Mucosa of rectum (tissue), 2 donors: ENCODE results near the gene NLRP7.

Experiments
- H3K27ac ChIP-seq, 2 donors: one replicate each; pipeline ENCODE4 v1.7.0; 2013; ENCODE audit warnings: inconsistent platforms in 2 of 2, low read depth in 2 of 2, low read length in 2 of 2
- H3K27me3 ChIP-seq, 2 donors: one replicate each; pipeline ENCODE4 v1.7.0; 2013; ENCODE audit warnings: low read length in 2 of 2; ENCODE audit not compliant: control insufficient read depth in 2 of 2, insufficient read depth in 2 of 2
- H3K36me3 ChIP-seq, 2 donors: one replicate each; pipeline ENCODE4 v1.7.0; 2013; ENCODE audit warnings: low read length in 2 of 2; ENCODE audit not compliant: control insufficient read depth in 2 of 2, insufficient read depth in 2 of 2
- H3K4me1 ChIP-seq, 2 donors: one replicate each; pipeline ENCODE4 v1.7.0; 2013; ENCODE audit warnings: low read length in 2 of 2, mild to moderate bottlenecking in 1 of 2; ENCODE audit not compliant: control insufficient read depth in 2 of 2, insufficient read depth in 2 of 2
- H3K4me3 ChIP-seq, 2 donors: one replicate each; pipeline ENCODE4 v1.7.0; 2013; ENCODE audit warnings: low read length in 2 of 2
- H3K9ac ChIP-seq, 2 donors: one replicate each; pipeline ENCODE4 v1.7.0; 2013; ENCODE audit warnings: low read length in 2 of 2, low read depth in 1 of 2, mild to moderate bottlenecking in 1 of 2
- H3K9me3 ChIP-seq, 2 donors: one replicate each; pipeline ENCODE4 v1.7.0; 2013; ENCODE audit warnings: low read length in 2 of 2; ENCODE audit not compliant: control insufficient read depth in 2 of 2
- donor health status: healthy.
- donor health status: Normal muscosa, but diverticular disease.

The NLRP7 gene

GRCh38 chr19:54882758-54883157 is 64.6 kb downstream of the NLRP7 start:
- Histone ChIP-seq H3K27ac (no peak overlapping the region), H3K4me1 (no peaks in the 10 kb centered on the region), H3K9me3 (no peaks in the 10 kb centered on the region), H3K9ac (no peak overlapping the region), H3K27me3 (no peaks in the 10 kb centered on the region), H3K36me3 (no peaks in the 10 kb centered on the region), H3K4me3 (no peak overlapping the region)

GRCh38 chr19:54881884-54882283 is 65.4 kb downstream of the NLRP7 start:
- no peaks in the 10 kb centered on the region for H3K36me3 ChIP-seq
- no peaks in the 10 kb centered on the region for H3K9me3 ChIP-seq
- no peak overlapping the region for H3K27ac ChIP-seq
- H3K9ac ChIP-seq: no peak overlapping the region
- H3K4me1 ChIP-seq: no peaks in the 10 kb centered on the region
- no peak overlapping the region for H3K4me3 ChIP-seq
- no peaks in the 10 kb centered on the region for H3K27me3 ChIP-seq

GRCh38 chr19:54877471-54877870 is 69.9 kb downstream of the NLRP7 start:
- H3K9me3 ChIP-seq: no peaks in the 10 kb centered on the region
- H3K4me1 ChIP-seq: no peaks in the 10 kb centered on the region
- H3K27ac ChIP-seq: no peak overlapping the region
- no peaks in the 10 kb centered on the region for H3K36me3 ChIP-seq
- no peak overlapping the region for H3K4me3 ChIP-seq
- no peak overlapping the region for H3K9ac ChIP-seq
- no peaks in the 10 kb centered on the region for H3K27me3 ChIP-seq

- Histone ChIP-seq H3K36me3 (no peaks in the 10 kb centered on the region), H3K27ac (no peak overlapping the region)
These were observed 71.8 kb downstream of the NLRP7 start for GRCh38 chr19:54875506-54875905.

GRCh38 chr19:54873990-54874389 is 73.3 kb downstream of the NLRP7 start, which contains the start of gene FCAR:
TSS of gene FCAR (plus strand) at chr19:54874235. CDS start at chr19:54874290, 55 bp downstream.
- H3K27me3 ChIP-seq: no peaks in the 10 kb centered on the region
- H3K4me3 ChIP-seq: no peak within 1 kb of the TSS
- no peaks in the 10 kb centered on the region for H3K9me3 ChIP-seq
- H3K9ac ChIP-seq: no peak within 1 kb of the TSS
- H3K27ac ChIP-seq: no peak within 1 kb of the TSS
- no peaks in the 10 kb centered on the region for H3K36me3 ChIP-seq
- H3K4me1 ChIP-seq: no peaks in the 10 kb centered on the region

More at GRCh38 chr19:54875506-54875905, 71.8 kb downstream of the NLRP7 start:
- Histone ChIP-seq H3K9ac (no peak overlapping the region), H3K4me3 (no peak overlapping the region), H3K4me1 (no peaks in the 10 kb centered on the region), H3K9me3 (no peaks in the 10 kb centered on the region), H3K27me3 (no peaks in the 10 kb centered on the region)
